Measurements from ENCODE around the gene FBXL3.

Gene FBXL3

GRCh38 chr13:77014906-77015685, 11.9 kb downstream of the FBXL3 start:
- Histone ChIP-seq H3K4me3 (ENCODE audit: low read depth, low read length) (no peak overlapping the region), H3K36me3 (ENCODE audit: control insufficient read depth in 2 of 2, insufficient read depth in 1 of 2, low read length in 2 of 2) (peaks cover 20 to 95% of the 10 kb centered on the region in 2 experiments), H3K4me1 (ENCODE audit: control insufficient read depth, insufficient read depth, low read length) (no peaks in the 10 kb centered on the region), H3K27ac (ENCODE audit: extremely low read depth, low read depth, low read length) (no peak overlapping the region), H3K9me3 (ENCODE audit: control insufficient read depth, insufficient read depth, low read depth, low read length) (no peaks in the 10 kb centered on the region)
- no peak for TF ChIP-seq ZNF521 (tag by site-specific recombination; IDR thresholded peaks at IDR 0.05)
- TF ChIP-seq PRDM1 (tag by site-specific recombination; IDR thresholded peaks at IDR 0.05): no peak
- TF ChIP-seq YY2 (tag by site-specific recombination; IDR thresholded peaks at IDR 0.05): no peak
- no peak for TF ChIP-seq ZNF335 (tag by site-specific recombination; conservative IDR thresholded peaks at IDR 0.05)
- no peak for TF ChIP-seq PATZ1 (tag by site-specific recombination; IDR thresholded peaks at IDR 0.05)
- TF ChIP-seq ZSCAN23 (tag by site-specific recombination; IDR thresholded peaks at IDR 0.05): no peak
- TF ChIP-seq TCF7L2 (IDR thresholded peaks at IDR 0.05; ENCODE audit: borderline replicate concordance, low read depth, low read length): no peak
- no peak for TF ChIP-seq ZNF18 (tag by site-specific recombination; IDR thresholded peaks at IDR 0.05)
- no peak for TF ChIP-seq ZNF114 (tag by site-specific recombination; IDR thresholded peaks at IDR 0.05)
- no peak for TF ChIP-seq SCRT1 (tag by site-specific recombination; IDR thresholded peaks at IDR 0.05; ENCODE audit: borderline replicate concordance)
- TF ChIP-seq ZNF585B (tag by site-specific recombination; IDR thresholded peaks at IDR 0.05): no peak
- no peak for TF ChIP-seq SP7 (tag by site-specific recombination; IDR thresholded peaks at IDR 0.05)
- no peak for TF ChIP-seq ZNF366 (tag by site-specific recombination; conservative IDR thresholded peaks at IDR 0.05)
- no peak for TF ChIP-seq ZNF426 (tag by site-specific recombination; IDR thresholded peaks at IDR 0.05)
- no peak for TF ChIP-seq ZBTB49 (tag by site-specific recombination; IDR thresholded peaks at IDR 0.05; ENCODE audit: low read depth)
- no peak for TF ChIP-seq ZBTB48 (tag by site-specific recombination; IDR thresholded peaks at IDR 0.05)
- no peak for TF ChIP-seq ZNF391 (tag by site-specific recombination; IDR thresholded peaks at IDR 0.05; ENCODE audit: borderline replicate concordance, low read depth)
- TF ChIP-seq ZSCAN16 (tag by site-specific recombination; IDR thresholded peaks at IDR 0.05): no peak
- no peak for TF ChIP-seq ZNF341 (tag by site-specific recombination; IDR thresholded peaks at IDR 0.05; ENCODE audit: low read depth)
- CTCF ChIA-PET: interaction anchor here (1.7 kb wide), 1 partner anchor 13 kb away, joined by 4 read pairs; no protein-coding TSS in a partner anchor
- POLR2A ChIA-PET: no interaction called here

Measured in HEK293 (cell line).